ENCODE results near the gene INTS6.
A peak's percentile ranks its signal among the peaks of the same experiment; 100 is the strongest.

GRCh38 chr13:51452361-51453206 is at the start of gene INTS6:
- TF ChIP-seq CTCF (IDR thresholded peaks at IDR 0.05) (no peak), POLR2A (IDR thresholded peaks at IDR 0.05) (peak; percentile 99 to 100)
